Spleen (tissue), 11 donors: ENCODE measurements around the gene SMOC2. TPM values are rescaled to one million over a fixed set of nuclear protein-coding genes. Genes with fewer than 3 reads are reported as not detected.

Experiments
- DNase-seq: peaks from one replicate; pipeline ENCODE4 v3.0.0-alpha.2; 2020
- H3K27ac ChIP-seq, 8 donors: fragments of 200-600 bp; sonication (generic) in 7 of 8; 1 replicate in 4 of 8; 2 replicates in 4 of 8; pipeline versions ENCODE4 v1.5.0 to v1.8.0; 2016 to 2021; ENCODE audit warnings: inconsistent platforms in 4 of 8, mild to moderate bottlenecking in 4 of 8, moderate library complexity in 1 of 8
- H3K27me3 ChIP-seq, 7 donors: fragments of 200-600 bp; sonication (generic) in 6 of 7; replicated peaks in 1 of 7; 1 replicate in 4 of 7; 2 replicates in 3 of 7; pipeline versions ENCODE4 v1.5.0 to v1.8.0; 2016 to 2021; ENCODE audit warnings: inconsistent platforms in 3 of 7, mild to moderate bottlenecking in 1 of 7
- H3K36me3 ChIP-seq, 6 donors: fragments of 200-600 bp; sonication (generic) in 5 of 6; 1 replicate in 4 of 6; 2 replicates in 2 of 6; pipeline versions ENCODE4 v1.5.0 to v1.8.0; 2016 to 2021; ENCODE audit warnings: inconsistent platforms in 2 of 6
- H3K4me1 ChIP-seq, 6 donors: fragments of 200-600 bp; sonication (generic) in 5 of 6; 1 replicate in 3 of 6; 2 replicates in 3 of 6; pipeline versions ENCODE4 v1.5.0 to v1.8.0; 2016 to 2021; ENCODE audit warnings: inconsistent platforms in 3 of 6
- H3K4me3 ChIP-seq, 8 donors: fragments of 200-600 bp; sonication (generic) in 7 of 8; 1 replicate in 4 of 8; 2 replicates in 4 of 8; pipeline versions ENCODE4 v1.5.0 to v1.8.0; 2016 to 2021; ENCODE audit warnings: inconsistent platforms in 4 of 8, mild to moderate bottlenecking in 4 of 8, moderate library complexity in 2 of 8
- H3K9me3 ChIP-seq, 8 donors: fragments of 200-600 bp; sonication (generic) in 7 of 8; 1 replicate in 4 of 8; 2 replicates in 4 of 8; pipeline versions ENCODE4 v1.5.0 to v1.8.0; 2016 to 2021; ENCODE audit warnings: inconsistent platforms in 4 of 8
- CTCF ChIP-seq, 11 experiments: fragments of 200-600 bp in 7 of 11; fragments of 450-650 bp in 4 of 11; sonication (generic) in 4 of 11; IDR thresholded peaks in 8 of 11; conservative IDR thresholded peaks in 3 of 11; 1 replicate in 7 of 11; 2 replicates in 4 of 11; pipeline versions ENCODE4 v1.4.0 to v1.8.0; 2016 to 2021; ENCODE audit warnings: antibody characterized with exemption in 11 of 11, inconsistent platforms in 4 of 11, mild to moderate bottlenecking in 1 of 11
- POLR2A ChIP-seq, 3 donors: fragments of 450-650 bp; IDR thresholded peaks; one replicate each; pipeline ENCODE4 v1.5.1; 2017; ENCODE audit warnings: antibody characterized with exemption in 3 of 3, mild to moderate bottlenecking in 1 of 3
- POLR2AphosphoS5 ChIP-seq, 3 donors: sonication (generic); formaldehyde crosslinking; IDR thresholded peaks; one replicate each; pipeline ENCODE4 v1.5.1; 2017; ENCODE audit warnings: antibody characterized with exemption in 3 of 3
- WGBS, 5 donors: extraction: QIAGEN DNeasy Blood & Tissue Kit in 3 of 5; methylation state at CpG; one replicate each; pipeline versions ENCODE4 v1.1.5 to v1.1.7; 2013 to 2018; 5-methylcytosine and 5-hydroxymethylcytosine counted together
- intact Hi-C: fragments of 100-400 bp; cut with DNase I; formaldehyde crosslinking; loops from one replicate; pipeline ENCODE4 v1.15.0; 2023; ENCODE audit warnings: low total_unique reads
- polyA plus RNA-seq, 3 donors: library from polyadenylated mRNA; stranded (reverse); fragments of 200-250 nt; gene quantifications; one replicate each; pipeline ENCODE4 v1.2.1, GENCODE V29; 2013
- total RNA-seq, 7 donors: library from RNA; depleted of rRNA in 3 of 7; stranded (reverse); fragments of >200 nt in 3 of 7; fragmentation: NEBNext Ultra II Directional in 4 of 7; extraction: Animal tissue kit (Norgen Biotek cat#: 25700) in 4 of 7; gene quantifications; one replicate each; pipeline versions ENCODE4 v1.1.0 to v1.2.1, GENCODE V29; 2016 to 2021
- donor health status: healthy with polysubstance abuse.
- donor health status: DM: no; HTN: no; CAD: no; lungs with moderate emphysema.
- donor health status: DM: no; HTN: no; CAD: no.
- donor health status: Bipolar disorder and iron deficiency.
- donor health status: healthy.
- donor health status: DM: no; HTN: no; CAD: no.
- donor health status: DM: yes; HTN: yes; CAD: no.

The SMOC2 gene
- total and polyA plus RNA-seq, 10 donors, result 0.94 to 7.6 (median 1.8) TPM

- Histone ChIP-seq H3K36me3 (no peaks in the 10 kb centered on the region), H3K27me3 (no peaks in the 10 kb centered on the region), H3K27ac (no peak overlapping the region), H3K9me3 (no peaks in the 10 kb centered on the region), H3K4me3 (no peak overlapping the region), H3K4me1 (no peaks in the 10 kb centered on the region)
- no peak for TF ChIP-seq POLR2A (IDR thresholded peaks at IDR 0.05)
- no peak for TF ChIP-seq POLR2AphosphoS5 (IDR thresholded peaks at IDR 0.05)
- no peak for TF ChIP-seq CTCF (IDR thresholded peaks at IDR 0.05 in 8 of 11, conservative IDR thresholded peaks at IDR 0.05 in 3 of 11)
- intact Hi-C loops, result no loop called here
- WGBS, 5 donors, result 77 to 84% (median 81%) methylated on average over 10 to 12 of the region's 12 CpGs
- no peak for DNase-seq
These were observed 89.7 kb downstream of the SMOC2 start for GRCh38 chr6:168530653-168531071.

- 68 to 78% (median 73%) methylated on average over 5 of the region's 5 CpGs for WGBS, 5 donors
These were observed 91.1 kb downstream of the SMOC2 start for GRCh38 chr6:168532070-168532469.

GRCh38 chr6:168533414-168533813 lies 92.4 kb downstream of the SMOC2 start:
- Histone ChIP-seq H3K4me1 (no peaks in the 10 kb centered on the region), H3K27ac (no peak overlapping the region), H3K4me3 (no peak overlapping the region), H3K9me3 (no peaks in the 10 kb centered on the region), H3K27me3 (peaks cover 0 to 5% (median 0%) of the 10 kb centered on the region in 7 donors), H3K36me3 (no peaks in the 10 kb centered on the region)
- 46 to 77% (median 62%) methylated on average over 4 of the region's 4 CpGs for WGBS, 5 donors
- TF ChIP-seq POLR2AphosphoS5 (IDR thresholded peaks at IDR 0.05), result no peak
- TF ChIP-seq CTCF (IDR thresholded peaks at IDR 0.05 in 8 of 11, conservative IDR thresholded peaks at IDR 0.05 in 3 of 11), result no peak
- no peak for TF ChIP-seq POLR2A (IDR thresholded peaks at IDR 0.05)
- intact Hi-C loops, result no loop called here
- no peak for DNase-seq

More at GRCh38 chr6:168532070-168532469, 91.1 kb downstream of the SMOC2 start:
- no peak overlapping the region for H3K27ac ChIP-seq
- no peaks in the 10 kb centered on the region for H3K4me1 ChIP-seq
- H3K36me3 ChIP-seq, result no peaks in the 10 kb centered on the region
- no peak overlapping the region for H3K4me3 ChIP-seq
- H3K9me3 ChIP-seq, result no peaks in the 10 kb centered on the region
- no peak for DNase-seq
- H3K27me3 ChIP-seq, result no peaks in the 10 kb centered on the region
- intact Hi-C loops, result no loop called here
- TF ChIP-seq POLR2A (IDR thresholded peaks at IDR 0.05) (no peak), POLR2AphosphoS5 (IDR thresholded peaks at IDR 0.05) (no peak), CTCF (IDR thresholded peaks at IDR 0.05 in 8 of 11, conservative IDR thresholded peaks at IDR 0.05 in 3 of 11) (no peak)

- Histone ChIP-seq H3K9me3 (no peaks in the 10 kb centered on the region), H3K36me3 (no peaks in the 10 kb centered on the region), H3K4me1 (no peaks in the 10 kb centered on the region), H3K4me3 (no peak overlapping the region), H3K27me3 (peaks cover 0 to 9% (median 0%) of the 10 kb centered on the region in 7 donors), H3K27ac (no peak overlapping the region)
- TF ChIP-seq CTCF (IDR thresholded peaks at IDR 0.05 in 8 of 11, conservative IDR thresholded peaks at IDR 0.05 in 3 of 11), result no peak
- TF ChIP-seq POLR2A (IDR thresholded peaks at IDR 0.05), result no peak
- TF ChIP-seq POLR2AphosphoS5 (IDR thresholded peaks at IDR 0.05), result no peak
- intact Hi-C loops, result no loop called here
- WGBS, 5 donors, result 87 to 99% (median 91%) methylated on average over 6 of the region's 6 CpGs
- DNase-seq, result no peak
These were observed 93.3 kb downstream of the SMOC2 start for GRCh38 chr6:168534265-168534664.
